Measurements from ENCODE around the gene DENND5B.

DNA sequence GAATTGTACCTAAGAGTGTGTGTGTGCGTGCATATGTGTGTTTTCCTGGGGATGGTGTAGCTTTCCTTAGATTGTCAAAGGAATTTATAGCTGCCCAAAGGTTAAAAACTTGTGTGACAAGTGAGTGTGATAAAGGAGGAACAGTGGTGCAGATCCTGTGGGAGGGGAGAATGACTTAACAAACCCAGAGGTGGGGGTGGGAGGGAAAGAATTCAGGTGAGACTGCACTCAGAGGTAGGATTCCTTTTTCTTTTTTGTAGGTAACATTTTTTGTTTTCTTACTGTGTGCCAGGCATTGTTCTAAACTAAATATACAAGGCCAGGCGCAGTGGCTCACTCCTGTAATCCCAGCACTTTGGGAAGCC lies 219.7 kb downstream of the DENND5B start:
- TF ChIP-seq FOXA1 (IDR thresholded peaks at IDR 0.05) (no peak), HNF4G (IDR thresholded peaks at IDR 0.05) (no peak), SP1 (IDR thresholded peaks at IDR 0.05) (no peak), RAD21 (IDR thresholded peaks at IDR 0.05) (no peak)
- TF ChIP-seq, protein P1, sequence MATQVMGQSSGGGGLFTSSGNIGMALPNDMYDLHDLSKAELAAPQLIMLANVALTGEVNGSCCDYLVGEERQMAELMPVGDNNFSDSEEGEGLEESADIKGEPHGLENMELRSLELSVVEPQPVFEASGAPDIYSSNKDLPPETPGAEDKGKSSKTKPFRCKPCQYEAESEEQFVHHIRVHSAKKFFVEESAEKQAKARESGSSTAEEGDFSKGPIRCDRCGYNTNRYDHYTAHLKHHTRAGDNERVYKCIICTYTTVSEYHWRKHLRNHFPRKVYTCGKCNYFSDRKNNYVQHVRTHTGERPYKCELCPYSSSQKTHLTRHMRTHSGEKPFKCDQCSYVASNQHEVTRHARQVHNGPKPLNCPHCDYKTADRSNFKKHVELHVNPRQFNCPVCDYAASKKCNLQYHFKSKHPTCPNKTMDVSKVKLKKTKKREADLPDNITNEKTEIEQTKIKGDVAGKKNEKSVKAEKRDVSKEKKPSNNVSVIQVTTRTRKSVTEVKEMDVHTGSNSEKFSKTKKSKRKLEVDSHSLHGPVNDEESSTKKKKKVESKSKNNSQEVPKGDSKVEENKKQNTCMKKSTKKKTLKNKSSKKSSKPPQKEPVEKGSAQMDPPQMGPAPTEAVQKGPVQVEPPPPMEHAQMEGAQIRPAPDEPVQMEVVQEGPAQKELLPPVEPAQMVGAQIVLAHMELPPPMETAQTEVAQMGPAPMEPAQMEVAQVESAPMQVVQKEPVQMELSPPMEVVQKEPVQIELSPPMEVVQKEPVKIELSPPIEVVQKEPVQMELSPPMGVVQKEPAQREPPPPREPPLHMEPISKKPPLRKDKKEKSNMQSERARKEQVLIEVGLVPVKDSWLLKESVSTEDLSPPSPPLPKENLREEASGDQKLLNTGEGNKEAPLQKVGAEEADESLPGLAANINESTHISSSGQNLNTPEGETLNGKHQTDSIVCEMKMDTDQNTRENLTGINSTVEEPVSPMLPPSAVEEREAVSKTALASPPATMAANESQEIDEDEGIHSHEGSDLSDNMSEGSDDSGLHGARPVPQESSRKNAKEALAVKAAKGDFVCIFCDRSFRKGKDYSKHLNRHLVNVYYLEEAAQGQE (IDR thresholded peaks at IDR 0.05) = no peak
- TF ChIP-seq, protein P2, sequence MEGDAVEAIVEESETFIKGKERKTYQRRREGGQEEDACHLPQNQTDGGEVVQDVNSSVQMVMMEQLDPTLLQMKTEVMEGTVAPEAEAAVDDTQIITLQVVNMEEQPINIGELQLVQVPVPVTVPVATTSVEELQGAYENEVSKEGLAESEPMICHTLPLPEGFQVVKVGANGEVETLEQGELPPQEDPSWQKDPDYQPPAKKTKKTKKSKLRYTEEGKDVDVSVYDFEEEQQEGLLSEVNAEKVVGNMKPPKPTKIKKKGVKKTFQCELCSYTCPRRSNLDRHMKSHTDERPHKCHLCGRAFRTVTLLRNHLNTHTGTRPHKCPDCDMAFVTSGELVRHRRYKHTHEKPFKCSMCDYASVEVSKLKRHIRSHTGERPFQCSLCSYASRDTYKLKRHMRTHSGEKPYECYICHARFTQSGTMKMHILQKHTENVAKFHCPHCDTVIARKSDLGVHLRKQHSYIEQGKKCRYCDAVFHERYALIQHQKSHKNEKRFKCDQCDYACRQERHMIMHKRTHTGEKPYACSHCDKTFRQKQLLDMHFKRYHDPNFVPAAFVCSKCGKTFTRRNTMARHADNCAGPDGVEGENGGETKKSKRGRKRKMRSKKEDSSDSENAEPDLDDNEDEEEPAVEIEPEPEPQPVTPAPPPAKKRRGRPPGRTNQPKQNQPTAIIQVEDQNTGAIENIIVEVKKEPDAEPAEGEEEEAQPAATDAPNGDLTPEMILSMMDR (IDR thresholded peaks at IDR 0.05; ENCODE audit: low read depth, low read length, missing input control) = no peak
- TF ChIP-seq, protein P3, sequence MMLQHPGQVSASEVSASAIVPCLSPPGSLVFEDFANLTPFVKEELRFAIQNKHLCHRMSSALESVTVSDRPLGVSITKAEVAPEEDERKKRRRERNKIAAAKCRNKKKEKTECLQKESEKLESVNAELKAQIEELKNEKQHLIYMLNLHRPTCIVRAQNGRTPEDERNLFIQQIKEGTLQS (IDR thresholded peaks at IDR 0.05) = no peak

Measured in liver (tissue), 3 donors.